Astrocyte (in vitro differentiated cells and primary cell): ENCODE data around the gene CDH18.

ENCODE experiments used
- EZH2 ChIP-seq: IDR thresholded peaks from 2 replicates; pipeline ENCODE4 v1.6.1; 2012; ENCODE audit warnings: mild to moderate bottlenecking, low read length, inconsistent platforms; ENCODE audit not compliant: insufficient read depth
- TF ChIP-seq, protein P1 (sequence below): IDR thresholded peaks from 2 replicates; pipeline ENCODE4 v1.5.1; 2011; ENCODE audit warnings: low read depth, mild to moderate bottlenecking, inconsistent platforms, low read length, moderate library complexity; ENCODE audit not compliant: insufficient read depth

DNA sequence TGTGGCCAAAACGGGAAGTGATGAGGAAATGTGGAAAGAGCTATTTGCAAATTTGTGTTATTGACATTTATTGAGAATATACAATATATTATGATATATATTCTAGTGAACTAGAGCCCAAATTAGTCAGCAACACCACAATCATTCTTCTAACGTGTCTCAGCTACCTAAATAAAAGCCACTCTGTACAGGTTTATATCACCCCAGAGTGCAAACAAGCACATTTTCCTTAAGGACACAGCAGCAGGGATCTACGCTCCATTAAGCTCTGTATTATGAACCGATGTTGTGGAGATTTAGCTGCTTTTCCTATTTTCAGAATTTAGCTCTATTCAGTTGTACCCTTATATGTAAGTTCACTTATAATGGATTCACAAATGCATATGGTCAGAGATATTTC, 77.9 kb downstream of the CDH18 start:
- TF ChIP-seq, protein P1, sequence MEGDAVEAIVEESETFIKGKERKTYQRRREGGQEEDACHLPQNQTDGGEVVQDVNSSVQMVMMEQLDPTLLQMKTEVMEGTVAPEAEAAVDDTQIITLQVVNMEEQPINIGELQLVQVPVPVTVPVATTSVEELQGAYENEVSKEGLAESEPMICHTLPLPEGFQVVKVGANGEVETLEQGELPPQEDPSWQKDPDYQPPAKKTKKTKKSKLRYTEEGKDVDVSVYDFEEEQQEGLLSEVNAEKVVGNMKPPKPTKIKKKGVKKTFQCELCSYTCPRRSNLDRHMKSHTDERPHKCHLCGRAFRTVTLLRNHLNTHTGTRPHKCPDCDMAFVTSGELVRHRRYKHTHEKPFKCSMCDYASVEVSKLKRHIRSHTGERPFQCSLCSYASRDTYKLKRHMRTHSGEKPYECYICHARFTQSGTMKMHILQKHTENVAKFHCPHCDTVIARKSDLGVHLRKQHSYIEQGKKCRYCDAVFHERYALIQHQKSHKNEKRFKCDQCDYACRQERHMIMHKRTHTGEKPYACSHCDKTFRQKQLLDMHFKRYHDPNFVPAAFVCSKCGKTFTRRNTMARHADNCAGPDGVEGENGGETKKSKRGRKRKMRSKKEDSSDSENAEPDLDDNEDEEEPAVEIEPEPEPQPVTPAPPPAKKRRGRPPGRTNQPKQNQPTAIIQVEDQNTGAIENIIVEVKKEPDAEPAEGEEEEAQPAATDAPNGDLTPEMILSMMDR = no peak
- TF ChIP-seq EZH2 = no peak
